ELR (cell line): ENCODE results near the gene PCAT7.
A peak's percentile ranks its signal among the peaks of the same experiment; 100 is the strongest.
"Not testable (repeated sequence)": the region's sequence is repeated elsewhere in the genome, so short reads cannot be mapped to it uniquely, and the experiment has no call there.

Experiments used
- DNase-seq: peaks from one replicate; pipeline ENCODE4 v3.0.0-alpha.2; 2015; ENCODE audit warnings: low read depth

Gene PCAT7

GRCh38 chr9:94554439-94555331 lies at the start of gene PCAT7:
Gene PCAT7 (plus strand): TSS chr9:94555083.
- peak; percentile 21 for DNase-seq

- DNase-seq: not testable (repeated sequence)
These were observed 48.5 kb upstream of the PCAT7 start for GRCh38 chr9:94506370-94506769.

- no peak for DNase-seq
These were observed 47.2 kb upstream of the PCAT7 start for GRCh38 chr9:94507531-94508258.

GRCh38 chr9:94511134-94511954 lies 43.5 kb upstream of the PCAT7 start:
- no peak for DNase-seq

GRCh38 chr9:94511955-94512265 lies 43.0 kb upstream of the PCAT7 start:
- no peak for DNase-seq

- DNase-seq: no peak
These were observed 40.2 kb upstream of the PCAT7 start for GRCh38 chr9:94514722-94515121.

GRCh38 chr9:94517254-94517653 lies 37.6 kb upstream of the PCAT7 start:
- no peak for DNase-seq

- no peak for DNase-seq
These were observed 29.4 kb upstream of the PCAT7 start for GRCh38 chr9:94525396-94526035.

GRCh38 chr9:94526271-94526670 lies 28.6 kb upstream of the PCAT7 start:
- no peak for DNase-seq

- no peak for DNase-seq
These were observed 27.9 kb upstream of the PCAT7 start for GRCh38 chr9:94526951-94527350.

GRCh38 chr9:94528886-94529285 lies 26.0 kb upstream of the PCAT7 start:
- no peak for DNase-seq

- DNase-seq: no peak
These were observed 21.7 kb upstream of the PCAT7 start for GRCh38 chr9:94533155-94533554.

- no peak for DNase-seq
These were observed 21.3 kb upstream of the PCAT7 start for GRCh38 chr9:94533601-94534000.

- no peak for DNase-seq
These were observed 20.0 kb upstream of the PCAT7 start for GRCh38 chr9:94534901-94535300.

GRCh38 chr9:94538908-94539307 lies 16.0 kb upstream of the PCAT7 start:
- no peak for DNase-seq

- DNase-seq: not testable (repeated sequence)
These were observed 10.5 kb upstream of the PCAT7 start for GRCh38 chr9:94544335-94544734.

GRCh38 chr9:94545940-94546339 lies 8.9 kb upstream of the PCAT7 start:
- DNase-seq: no peak

GRCh38 chr9:94553029-94553938 lies 1.6 kb upstream of the PCAT7 start:
- no peak for DNase-seq

GRCh38 chr9:94554078-94554438 lies 825 bp upstream of the PCAT7 start:
- no peak for DNase-seq

GRCh38 chr9:94557376-94557775 lies 2.5 kb downstream of the PCAT7 start:
- no peak for DNase-seq

- DNase-seq: no peak
These were observed 5.4 kb downstream of the PCAT7 start for GRCh38 chr9:94560237-94560636.
